Panc1 (cell line): Measurements from ENCODE around the gene ABCB7.
"Not testable (repeated sequence)": the region's sequence is repeated elsewhere in the genome, so short reads cannot be mapped to it uniquely, and the experiment has no call there.

Source experiments
- POLR2AphosphoS5 ChIP-seq: IDR thresholded peaks from 2 replicates; pipeline ENCODE4 v1.6.1; 2012; ENCODE audit warnings: mild to moderate bottlenecking, low read depth, low read length, moderate library complexity
- SIN3A ChIP-seq: IDR thresholded peaks from 2 replicates; pipeline ENCODE4 v1.6.1; 2012; ENCODE audit warnings: low read depth, mild to moderate bottlenecking, low read length, moderate library complexity, borderline replicate concordance; ENCODE audit not compliant: insufficient read depth
- TCF7L2 ChIP-seq: IDR thresholded peaks from 2 replicates; pipeline ENCODE4 v1.6.1; 2011; ENCODE audit warnings: mild to moderate bottlenecking, low read depth, low read length, inconsistent platforms
- TF ChIP-seq, protein P1 (sequence below): fragments of 450-650 bp; IDR thresholded peaks from 2 replicates; pipeline ENCODE4 v1.5.1; 2017; ENCODE audit warnings: mild to moderate bottlenecking
- TF ChIP-seq, protein P2 (sequence below), 2 experiments: IDR thresholded peaks; 2 replicates each; pipeline ENCODE4 v1.6.1; 2011 to 2012; ENCODE audit warnings: low read depth in 2 of 2, control low read depth in 1 of 2, low read length in 1 of 2, mild to moderate bottlenecking in 1 of 2, moderate library complexity in 1 of 2; ENCODE audit not compliant: insufficient read depth in 1 of 2

DNA sequence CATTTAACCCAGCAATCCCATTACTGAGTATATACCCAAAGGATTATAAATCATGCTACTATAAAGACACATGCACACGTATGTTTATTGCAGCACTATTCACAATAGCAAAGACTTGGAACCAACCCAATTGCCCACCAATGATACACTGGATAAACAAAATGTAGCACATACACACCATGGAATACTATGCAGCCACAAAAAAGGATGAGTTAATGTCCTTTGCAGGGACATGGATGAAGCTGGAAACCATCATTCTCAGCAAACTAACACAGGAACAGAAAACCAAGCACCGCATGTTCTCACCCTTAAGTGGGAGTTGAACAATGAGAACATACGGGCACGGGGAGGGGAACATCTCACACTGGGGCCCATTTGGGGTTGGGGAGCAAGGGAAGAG is 27.0 kb downstream of the ABCB7 start:
- TF ChIP-seq, protein P1, sequence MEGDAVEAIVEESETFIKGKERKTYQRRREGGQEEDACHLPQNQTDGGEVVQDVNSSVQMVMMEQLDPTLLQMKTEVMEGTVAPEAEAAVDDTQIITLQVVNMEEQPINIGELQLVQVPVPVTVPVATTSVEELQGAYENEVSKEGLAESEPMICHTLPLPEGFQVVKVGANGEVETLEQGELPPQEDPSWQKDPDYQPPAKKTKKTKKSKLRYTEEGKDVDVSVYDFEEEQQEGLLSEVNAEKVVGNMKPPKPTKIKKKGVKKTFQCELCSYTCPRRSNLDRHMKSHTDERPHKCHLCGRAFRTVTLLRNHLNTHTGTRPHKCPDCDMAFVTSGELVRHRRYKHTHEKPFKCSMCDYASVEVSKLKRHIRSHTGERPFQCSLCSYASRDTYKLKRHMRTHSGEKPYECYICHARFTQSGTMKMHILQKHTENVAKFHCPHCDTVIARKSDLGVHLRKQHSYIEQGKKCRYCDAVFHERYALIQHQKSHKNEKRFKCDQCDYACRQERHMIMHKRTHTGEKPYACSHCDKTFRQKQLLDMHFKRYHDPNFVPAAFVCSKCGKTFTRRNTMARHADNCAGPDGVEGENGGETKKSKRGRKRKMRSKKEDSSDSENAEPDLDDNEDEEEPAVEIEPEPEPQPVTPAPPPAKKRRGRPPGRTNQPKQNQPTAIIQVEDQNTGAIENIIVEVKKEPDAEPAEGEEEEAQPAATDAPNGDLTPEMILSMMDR: not testable (repeated sequence)
- not testable (repeated sequence) for TF ChIP-seq SIN3A, POLR2AphosphoS5, TCF7L2
- TF ChIP-seq, protein P2, sequence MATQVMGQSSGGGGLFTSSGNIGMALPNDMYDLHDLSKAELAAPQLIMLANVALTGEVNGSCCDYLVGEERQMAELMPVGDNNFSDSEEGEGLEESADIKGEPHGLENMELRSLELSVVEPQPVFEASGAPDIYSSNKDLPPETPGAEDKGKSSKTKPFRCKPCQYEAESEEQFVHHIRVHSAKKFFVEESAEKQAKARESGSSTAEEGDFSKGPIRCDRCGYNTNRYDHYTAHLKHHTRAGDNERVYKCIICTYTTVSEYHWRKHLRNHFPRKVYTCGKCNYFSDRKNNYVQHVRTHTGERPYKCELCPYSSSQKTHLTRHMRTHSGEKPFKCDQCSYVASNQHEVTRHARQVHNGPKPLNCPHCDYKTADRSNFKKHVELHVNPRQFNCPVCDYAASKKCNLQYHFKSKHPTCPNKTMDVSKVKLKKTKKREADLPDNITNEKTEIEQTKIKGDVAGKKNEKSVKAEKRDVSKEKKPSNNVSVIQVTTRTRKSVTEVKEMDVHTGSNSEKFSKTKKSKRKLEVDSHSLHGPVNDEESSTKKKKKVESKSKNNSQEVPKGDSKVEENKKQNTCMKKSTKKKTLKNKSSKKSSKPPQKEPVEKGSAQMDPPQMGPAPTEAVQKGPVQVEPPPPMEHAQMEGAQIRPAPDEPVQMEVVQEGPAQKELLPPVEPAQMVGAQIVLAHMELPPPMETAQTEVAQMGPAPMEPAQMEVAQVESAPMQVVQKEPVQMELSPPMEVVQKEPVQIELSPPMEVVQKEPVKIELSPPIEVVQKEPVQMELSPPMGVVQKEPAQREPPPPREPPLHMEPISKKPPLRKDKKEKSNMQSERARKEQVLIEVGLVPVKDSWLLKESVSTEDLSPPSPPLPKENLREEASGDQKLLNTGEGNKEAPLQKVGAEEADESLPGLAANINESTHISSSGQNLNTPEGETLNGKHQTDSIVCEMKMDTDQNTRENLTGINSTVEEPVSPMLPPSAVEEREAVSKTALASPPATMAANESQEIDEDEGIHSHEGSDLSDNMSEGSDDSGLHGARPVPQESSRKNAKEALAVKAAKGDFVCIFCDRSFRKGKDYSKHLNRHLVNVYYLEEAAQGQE (IDR thresholded peaks at IDR 0.05; ENCODE audit: insufficient read depth in 1 of 2, low read depth in 2 of 2, low read length in 1 of 2): not testable (repeated sequence)
